GM18951 (cell line): ENCODE measurements around the gene SORCS1.

Experiments
- POLR2A ChIP-seq: IDR thresholded peaks from 4 replicates; pipeline ENCODE4 v1.6.1; 2011; ENCODE audit warnings: mild to moderate bottlenecking; ENCODE audit not compliant: insufficient read length, insufficient read depth; ENCODE audit errors: extremely low read depth
- in situ Hi-C: fragments of 300-500 bp; cut with MboI; formaldehyde crosslinking; loops from one replicate; pipeline ENCODE4 v1.12.0; 2022; ENCODE audit warnings: low sequenced_read_pairs, mixed read lengths, inconsistent platforms; ENCODE audit not compliant: unreplicated experiment

The SORCS1 gene

GRCh38 chr10:106894692-106895091 is 269.8 kb downstream of the SORCS1 start:
- no peak for TF ChIP-seq POLR2A

GRCh38 chr10:106877574-106877973 is 286.9 kb downstream of the SORCS1 start:
- in situ Hi-C loops = no loop called here
- TF ChIP-seq POLR2A = no peak

More at GRCh38 chr10:106894692-106895091, 269.8 kb downstream of the SORCS1 start:
- in situ Hi-C loops = no loop called here

- in situ Hi-C loops = no loop called here
- TF ChIP-seq POLR2A = no peak
Measured at GRCh38 chr10:106874604-106874889, 290.0 kb downstream of the SORCS1 start.

- in situ Hi-C loops = no loop called here
Measured at GRCh38 chr10:106873770-106874603, 290.5 kb downstream of the SORCS1 start.

GRCh38 chr10:106872176-106872575 is 292.3 kb downstream of the SORCS1 start:
- in situ Hi-C loops = no loop called here
- TF ChIP-seq POLR2A = no peak

More at GRCh38 chr10:106873770-106874603, 290.5 kb downstream of the SORCS1 start:
- no peak for TF ChIP-seq POLR2A

- TF ChIP-seq POLR2A = no peak
- in situ Hi-C loops = no loop called here
Measured at GRCh38 chr10:106866244-106866845, 298.2 kb downstream of the SORCS1 start.

- TF ChIP-seq POLR2A = no peak
- in situ Hi-C loops = no loop called here
Measured at GRCh38 chr10:106864031-106864430, 300.5 kb downstream of the SORCS1 start.

GRCh38 chr10:106863549-106863948 is 301.0 kb downstream of the SORCS1 start:
- no peak for TF ChIP-seq POLR2A
- in situ Hi-C loops = no loop called here

GRCh38 chr10:106859892-106860652 is 304.4 kb downstream of the SORCS1 start:
- in situ Hi-C loops = no loop called here
- TF ChIP-seq POLR2A = no peak

- in situ Hi-C loops = no loop called here
- no peak for TF ChIP-seq POLR2A
Measured at GRCh38 chr10:106857728-106858127, 306.8 kb downstream of the SORCS1 start.

GRCh38 chr10:106857213-106857612 is 307.3 kb downstream of the SORCS1 start:
- in situ Hi-C loops = no loop called here
- TF ChIP-seq POLR2A = no peak

GRCh38 chr10:106836933-106837663 is 327.4 kb downstream of the SORCS1 start:
- in situ Hi-C loops = no loop called here
- no peak for TF ChIP-seq POLR2A

- in situ Hi-C loops = no loop called here
Measured at GRCh38 chr10:106832846-106833245, 331.7 kb downstream of the SORCS1 start.

More at GRCh38 chr10:106832846-106833245, 331.7 kb downstream of the SORCS1 start:
- no peak for TF ChIP-seq POLR2A
